Prostate gland (tissue), 2 donors: ENCODE data around the gene ANKS1B. TPM values are rescaled to one million over a fixed set of nuclear protein-coding genes. Genes with fewer than 3 reads are reported as not detected.

Experiments used
- DNase-seq: peaks from one replicate; pipeline ENCODE4 v3.0.0-alpha.2; 2019; ENCODE audit warnings: low spot score
- H3K27ac ChIP-seq, 2 donors: fragments of 200-600 bp; sonication (generic); 2 replicates each; pipeline ENCODE4 v1.5.1; 2017 to 2019
- H3K27me3 ChIP-seq: fragments of 200-600 bp; sonication (generic); replicated peaks from 2 replicates; pipeline ENCODE4 v1.5.1; 2019; ENCODE audit not compliant: insufficient read depth
- H3K36me3 ChIP-seq, 2 donors: fragments of 200-600 bp; sonication (generic); 1 replicate in 1 of 2; 2 replicates in 1 of 2; pipeline versions ENCODE4 v1.5.1 to v1.8.1; 2017 to 2019
- H3K4me1 ChIP-seq: fragments of 200-600 bp; sonication (generic); replicated peaks from 2 replicates; pipeline ENCODE4 v1.5.1; 2019
- H3K4me3 ChIP-seq, 2 donors: fragments of 200-600 bp; sonication (generic); 2 replicates each; pipeline ENCODE4 v1.5.1; 2017 to 2019
- H3K9me3 ChIP-seq: fragments of 200-600 bp; sonication (generic); 2 replicates; pipeline ENCODE4 v1.5.1; 2017
- CTCF ChIP-seq, 4 experiments: fragments of 200-600 bp in 2 of 4; fragments of 450-650 bp in 2 of 4; sonication (generic) in 2 of 4; IDR thresholded peaks; 1 replicate in 3 of 4; 2 replicates in 1 of 4; pipeline ENCODE4 v1.5.1; 2016 to 2019; ENCODE audit warnings: antibody characterized with exemption in 4 of 4, mild to moderate bottlenecking in 2 of 4, moderate library complexity in 2 of 4
- POLR2A ChIP-seq: fragments of 450-650 bp; IDR thresholded peaks from one replicate; pipeline ENCODE4 v1.6.1; 2016; ENCODE audit warnings: antibody characterized with exemption, mild to moderate bottlenecking
- POLR2AphosphoS5 ChIP-seq: sonication (generic); formaldehyde crosslinking; IDR thresholded peaks from one replicate; pipeline ENCODE4 v1.6.1; 2017; ENCODE audit warnings: antibody characterized with exemption
- WGBS: methylation state at CpG from one replicate; pipeline ENCODE4 v1.1.5; 2018; 5-methylcytosine and 5-hydroxymethylcytosine counted together
- intact Hi-C: fragments of 100-400 bp; cut with DNase I; formaldehyde crosslinking; loops from one replicate; pipeline ENCODE4 v1.14.2; 2022
- total RNA-seq, 2 donors: library from RNA; depleted of rRNA; stranded (reverse); fragments of >200 nt; gene quantifications; one replicate each; pipeline ENCODE4 v1.1.0, GENCODE V29; 2016

ANKS1B gene
- total RNA-seq, 2 donors from 2014 or later = 13.0 to 17.4 TPM

- WGBS = 95% methylated on average over 3 of the region's 3 CpGs
- no peak overlapping the region for H3K27ac ChIP-seq
- intact Hi-C loops = loop anchor here (10.0 kb wide), 1 partner anchor 437 kb away; no protein-coding TSS in a partner anchor
- no peak for DNase-seq
- H3K9me3 ChIP-seq = no peaks in the 10 kb centered on the region
- H3K27me3 ChIP-seq = no peaks in the 10 kb centered on the region
- TF ChIP-seq POLR2A (no peak), POLR2AphosphoS5 (no peak), CTCF (IDR thresholded peaks at IDR 0.05) (no peak)
- H3K4me3 ChIP-seq = no peak overlapping the region
- H3K4me1 ChIP-seq = no peaks in the 10 kb centered on the region
- no peaks in the 10 kb centered on the region for H3K36me3 ChIP-seq
Observed at GRCh38 chr12:99002156-99002555, 982.6 kb downstream of the ANKS1B start.

- Histone ChIP-seq H3K4me3 (no peak overlapping the region), H3K9me3 (no peaks in the 10 kb centered on the region), H3K27me3 (no peaks in the 10 kb centered on the region), H3K36me3 (no peaks in the 10 kb centered on the region), H3K4me1 (no peaks in the 10 kb centered on the region), H3K27ac (no peak overlapping the region)
- intact Hi-C loops = loop anchor here (5.0 kb wide), 1 partner anchor 302 kb away; no protein-coding TSS in a partner anchor
- TF ChIP-seq POLR2A (no peak), CTCF (IDR thresholded peaks at IDR 0.05) (no peak), POLR2AphosphoS5 (no peak)
- 57% methylated on average over 7 of the region's 7 CpGs for WGBS
- DNase-seq = no peak
Observed at GRCh38 chr12:98999559-98999958, 985.2 kb downstream of the ANKS1B start.

- no peaks in the 10 kb centered on the region for H3K36me3 ChIP-seq
- no peaks in the 10 kb centered on the region for H3K4me1 ChIP-seq
- 18% methylated on average over 6 of the region's 6 CpGs for WGBS
- H3K9me3 ChIP-seq = no peaks in the 10 kb centered on the region
- H3K4me3 ChIP-seq = no peak overlapping the region
- intact Hi-C loops = loop anchor here (5.0 kb wide), 1 partner anchor 301 kb away; no protein-coding TSS in a partner anchor
- DNase-seq = no peak
- no peaks in the 10 kb centered on the region for H3K27me3 ChIP-seq
- no peak overlapping the region for H3K27ac ChIP-seq
- TF ChIP-seq POLR2A (no peak), CTCF (IDR thresholded peaks at IDR 0.05) (peak in 3 of 4 experiments; percentile 49 to 73 (median 69)), POLR2AphosphoS5 (no peak)
Observed at GRCh38 chr12:98998697-98999299, 985.9 kb downstream of the ANKS1B start.

GRCh38 chr12:98997899-98998298 is 986.8 kb downstream of the ANKS1B start:
- intact Hi-C loops = loop anchor here (5.0 kb wide), 1 partner anchor 301 kb away; no protein-coding TSS in a partner anchor
- no peak for DNase-seq
- Histone ChIP-seq H3K27me3 (no peaks in the 10 kb centered on the region), H3K36me3 (no peaks in the 10 kb centered on the region), H3K9me3 (no peaks in the 10 kb centered on the region), H3K4me3 (no peak overlapping the region), H3K4me1 (no peaks in the 10 kb centered on the region), H3K27ac (no peak overlapping the region)
- 70% methylated on average over 1 of the region's 1 CpG for whole genome bisulfite sequencing
- TF ChIP-seq CTCF (IDR thresholded peaks at IDR 0.05) (no peak), POLR2AphosphoS5 (no peak)

- no peaks in the 10 kb centered on the region for H3K27me3 ChIP-seq
- H3K4me1 ChIP-seq = no peaks in the 10 kb centered on the region
- intact Hi-C loops = no loop called here
- no peak for DNase-seq
- WGBS = 70% methylated on average over 3 of the region's 3 CpGs
- TF ChIP-seq POLR2A = no peak
- TF ChIP-seq CTCF (IDR thresholded peaks at IDR 0.05) = no peak
- TF ChIP-seq POLR2AphosphoS5 = no peak
- no peak overlapping the region for H3K4me3 ChIP-seq
- no peaks in the 10 kb centered on the region for H3K9me3 ChIP-seq
- H3K27ac ChIP-seq = no peak overlapping the region
- no peaks in the 10 kb centered on the region for H3K36me3 ChIP-seq
Observed at GRCh38 chr12:98990648-98991047, 994.1 kb downstream of the ANKS1B start.
